HG03439 (cell line): ENCODE measurements around the gene FMN1.

Source experiments
- ATAC-seq: cut with Tn5 transposase; IDR thresholded peaks from one replicate; pipeline ENCODE4 v1.9.1; 2021; ENCODE audit warnings: mild to moderate bottlenecking, moderate library complexity; ENCODE audit not compliant: unreplicated experiment

FMN1 gene

GRCh38 chr15:32840507-32841245, 353.8 kb downstream of the FMN1 start:
- ATAC-seq: no peak

- no peak for ATAC-seq
Measured at GRCh38 chr15:32838820-32839219, 355.7 kb downstream of the FMN1 start.

GRCh38 chr15:32838338-32838737, 356.2 kb downstream of the FMN1 start:
- ATAC-seq: no peak

- ATAC-seq: no peak
Measured at GRCh38 chr15:32837935-32838334, 356.6 kb downstream of the FMN1 start.

GRCh38 chr15:32834156-32834555, 360.4 kb downstream of the FMN1 start:
- no peak for ATAC-seq

- ATAC-seq: no peak
Measured at GRCh38 chr15:32833379-32833821, 361.1 kb downstream of the FMN1 start.

- no peak for ATAC-seq
Measured at GRCh38 chr15:32831485-32831884, 363.0 kb downstream of the FMN1 start.

GRCh38 chr15:32830241-32830640, 364.3 kb downstream of the FMN1 start:
- no peak for ATAC-seq

GRCh38 chr15:32829436-32829835, 365.1 kb downstream of the FMN1 start:
- no peak for ATAC-seq

GRCh38 chr15:32828507-32829186, 365.9 kb downstream of the FMN1 start:
- no peak for ATAC-seq

GRCh38 chr15:32826685-32827084, 367.8 kb downstream of the FMN1 start:
- ATAC-seq: no peak

- no peak for ATAC-seq
Measured at GRCh38 chr15:32825219-32825618, 369.3 kb downstream of the FMN1 start.

GRCh38 chr15:32824777-32825176, 369.7 kb downstream of the FMN1 start:
- no peak for ATAC-seq

- no peak for ATAC-seq
Measured at GRCh38 chr15:32823750-32824149, 370.8 kb downstream of the FMN1 start.

GRCh38 chr15:32822739-32823138, 371.8 kb downstream of the FMN1 start:
- no peak for ATAC-seq

- ATAC-seq: no peak
Measured at GRCh38 chr15:32819448-32819847, 375.1 kb downstream of the FMN1 start.

GRCh38 chr15:32818758-32819447, 375.6 kb downstream of the FMN1 start:
- no peak for ATAC-seq

GRCh38 chr15:32817577-32817976, 376.9 kb downstream of the FMN1 start:
- no peak for ATAC-seq

GRCh38 chr15:32807331-32807730, 387.2 kb downstream of the FMN1 start:
- ATAC-seq: no peak

GRCh38 chr15:32803631-32804030, 390.9 kb downstream of the FMN1 start:
- no peak for ATAC-seq

GRCh38 chr15:32802286-32802936, 392.1 kb downstream of the FMN1 start:
- no peak for ATAC-seq
